Endometrial microvascular endothelial cells (primary cell): ENCODE measurements around the gene IDUA. TPM values are rescaled to one million over a fixed set of nuclear protein-coding genes. Genes with fewer than 3 reads are reported as not detected.
"Not testable (repeated sequence)": the region's sequence is repeated elsewhere in the genome, so short reads cannot be mapped to it uniquely, and the experiment has no call there.

Experiments
- in situ Hi-C: cut with HindIII; loops from 2 replicates; pipeline ENCODE4 v1.10.0; 2017; ENCODE audit warnings: low sequenced_read_pairs, low pct_unique_long_range_greater_than_20kb; ENCODE audit errors: inconsistent ontology term
- total RNA-seq: library from RNA; depleted of rRNA; stranded (reverse); fragments of >200 nt; gene quantifications from one replicate; pipeline ENCODE4 v1.2.3, GENCODE V29; 2015; ENCODE audit errors: inconsistent ontology term

IDUA gene
- total RNA-seq, 1 donor from 2014 or later: 3.0 TPM

DNA sequence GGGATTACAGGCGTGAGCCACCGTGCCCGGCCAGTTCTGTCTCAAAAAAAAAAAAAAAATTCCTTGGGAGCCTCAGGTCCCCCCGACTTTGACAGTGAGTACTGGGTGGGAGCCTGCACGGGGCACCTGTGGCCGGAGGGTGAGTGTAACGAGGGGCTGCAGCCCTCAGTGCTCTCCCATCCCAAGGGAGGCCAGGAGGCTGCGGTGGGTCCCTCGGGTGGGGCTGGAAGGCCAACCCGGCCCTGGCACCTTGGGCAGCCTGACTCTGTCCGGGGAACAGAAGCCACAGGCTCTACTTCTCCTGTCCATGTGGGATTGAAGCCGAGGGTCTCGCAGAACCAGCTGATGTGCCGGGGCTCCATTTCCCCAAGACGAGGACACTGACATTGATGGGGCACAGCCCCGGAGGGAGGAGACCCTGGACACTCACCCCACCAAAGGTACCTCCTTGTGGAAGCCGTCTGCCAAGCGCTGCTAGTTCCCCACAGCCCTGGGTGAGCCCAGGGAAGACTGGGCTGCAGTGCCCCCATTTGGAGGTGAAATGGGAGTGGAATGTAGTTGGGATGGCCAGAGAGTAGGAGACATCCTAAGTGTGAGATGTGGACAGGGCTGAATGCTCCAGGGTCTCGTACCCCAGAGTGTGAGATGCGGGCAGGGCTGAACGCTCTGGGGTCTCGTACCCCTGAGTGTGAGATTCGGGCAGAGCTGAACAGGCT is 8.6 kb downstream of the IDUA start:
- in situ Hi-C loops: no loop called here

DNA sequence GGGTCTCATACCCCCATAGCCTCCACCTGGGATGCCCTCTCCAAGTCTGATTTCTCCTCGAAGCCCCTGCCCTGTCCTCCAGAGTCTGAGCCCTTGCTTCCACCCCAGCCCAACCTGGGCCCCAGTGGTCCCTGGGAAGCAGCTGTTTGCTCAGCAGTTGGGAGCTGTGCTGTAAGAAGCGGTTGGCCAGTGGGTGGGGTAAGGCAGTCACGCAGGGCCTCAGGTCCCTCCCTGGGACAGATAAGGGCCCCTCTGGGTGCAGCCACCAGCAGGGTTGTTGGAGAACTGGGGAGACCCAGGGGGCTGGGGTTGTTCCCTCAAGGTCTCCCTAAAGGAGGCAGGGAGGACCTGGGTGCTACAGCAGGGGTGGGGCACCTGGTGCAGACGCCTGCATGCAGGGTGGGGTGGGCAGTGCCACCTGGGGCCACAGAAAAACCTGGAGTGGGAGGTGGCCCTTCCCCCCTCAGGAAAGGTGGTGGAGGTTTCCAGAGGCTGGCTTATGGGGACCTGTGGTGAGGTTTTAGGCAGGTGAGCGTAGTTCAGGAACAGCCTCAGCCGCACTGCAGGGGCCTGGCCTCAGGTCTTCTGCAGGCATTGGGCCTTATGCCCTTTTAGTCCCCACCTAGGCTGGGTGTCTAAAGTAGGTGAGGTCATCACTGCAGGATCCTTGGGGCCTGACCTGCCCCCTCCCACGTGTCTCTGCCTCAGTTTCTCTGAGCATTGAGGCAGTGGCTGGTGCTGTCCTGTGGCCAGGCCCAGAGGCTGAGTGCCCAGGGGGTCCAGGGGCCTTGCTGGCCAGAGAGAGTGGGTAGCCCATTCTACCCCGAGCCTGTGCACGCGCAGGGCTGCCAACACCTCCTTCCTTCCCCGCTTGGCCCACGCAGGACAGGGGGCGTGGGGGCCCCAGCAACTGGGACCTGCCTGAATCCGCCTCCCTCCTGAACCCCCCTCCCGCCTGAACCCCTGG is 9.5 kb downstream of the IDUA start:
- in situ Hi-C loops: no loop called here

DNA sequence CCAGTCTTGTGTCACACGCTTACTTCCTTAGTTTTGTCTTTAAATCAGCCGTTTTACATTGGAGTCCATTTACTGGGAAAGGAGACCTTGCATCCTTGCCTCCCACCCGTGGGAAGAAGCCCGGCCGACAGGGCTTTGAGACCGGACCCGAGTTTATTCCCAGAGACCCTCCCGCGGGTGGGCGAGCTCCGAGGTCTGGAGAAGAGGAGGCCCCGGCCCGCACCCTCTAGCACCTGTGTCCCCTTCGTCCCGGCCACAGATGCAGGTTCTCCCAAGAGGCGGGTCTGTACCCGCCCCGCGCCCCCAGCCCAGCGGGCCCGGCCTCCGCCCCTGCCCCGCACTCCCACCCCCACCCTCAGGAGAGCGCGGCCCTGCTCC is 10.1 kb downstream of the IDUA start:
- in situ Hi-C loops: no loop called here

DNA sequence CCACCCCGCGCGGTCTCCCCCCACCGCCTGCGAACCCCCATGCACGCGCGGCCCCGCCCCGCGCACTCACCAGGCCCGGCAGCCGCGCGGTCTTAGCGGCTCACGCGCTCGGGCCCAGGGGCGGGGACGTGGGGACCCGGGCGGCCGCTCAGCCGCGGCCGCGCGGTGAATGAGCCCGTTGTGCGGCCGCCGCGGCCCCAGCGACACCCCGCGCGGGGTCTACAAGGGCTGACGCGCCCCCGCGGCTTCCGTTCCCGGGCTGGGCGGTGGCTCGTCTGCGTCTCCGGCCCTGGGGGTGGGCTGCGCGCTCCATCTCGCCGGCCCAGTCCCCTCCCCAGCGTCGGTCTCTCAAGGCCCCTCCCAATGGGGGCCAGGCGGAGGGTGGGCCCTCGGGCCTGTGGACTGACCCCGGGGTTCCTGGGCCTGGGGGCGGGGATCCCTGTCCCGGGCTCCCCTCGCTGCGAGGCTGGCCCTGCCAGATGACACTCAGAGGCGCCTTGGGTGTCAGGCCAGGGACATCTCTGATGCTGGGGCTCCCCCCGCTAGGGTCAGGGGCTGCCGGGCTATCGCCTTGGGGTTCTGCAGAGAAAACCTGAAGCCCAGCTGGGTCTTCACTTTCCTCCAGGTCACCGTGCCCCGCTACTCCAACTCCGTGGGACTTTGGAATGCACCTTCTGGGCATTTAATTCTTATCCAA is 10.7 kb downstream of the IDUA start:
- in situ Hi-C loops: no loop called here

DNA sequence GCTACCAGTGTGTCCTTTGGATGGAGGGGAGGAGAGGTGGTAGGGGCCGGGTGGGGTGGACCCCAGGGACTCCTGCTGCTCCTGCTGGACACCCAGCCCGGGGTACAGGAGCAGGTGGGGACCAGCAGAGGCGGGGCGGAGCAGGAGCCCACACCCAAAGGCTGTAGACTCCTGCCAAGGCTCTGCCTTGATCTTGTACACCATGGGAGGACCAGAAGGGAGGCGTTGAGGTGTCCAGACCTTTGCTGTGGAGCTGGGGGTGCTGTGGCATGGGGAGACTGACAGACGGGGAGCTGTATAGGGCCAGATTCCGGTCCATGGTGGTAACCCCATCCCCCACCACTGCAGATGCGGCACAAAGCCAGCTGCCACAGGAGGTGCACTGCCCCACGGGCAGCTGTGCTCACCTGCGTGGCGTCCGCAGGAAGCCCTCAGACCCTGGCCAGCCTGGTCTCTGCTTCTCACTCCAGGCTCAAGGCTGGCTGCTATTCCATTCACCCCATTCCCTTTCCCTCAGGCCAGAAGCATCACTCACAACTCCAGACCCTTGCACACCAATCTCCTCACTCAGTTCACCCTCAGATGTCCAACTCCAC is 11.3 kb downstream of the IDUA start:
- in situ Hi-C loops: no loop called here

DNA sequence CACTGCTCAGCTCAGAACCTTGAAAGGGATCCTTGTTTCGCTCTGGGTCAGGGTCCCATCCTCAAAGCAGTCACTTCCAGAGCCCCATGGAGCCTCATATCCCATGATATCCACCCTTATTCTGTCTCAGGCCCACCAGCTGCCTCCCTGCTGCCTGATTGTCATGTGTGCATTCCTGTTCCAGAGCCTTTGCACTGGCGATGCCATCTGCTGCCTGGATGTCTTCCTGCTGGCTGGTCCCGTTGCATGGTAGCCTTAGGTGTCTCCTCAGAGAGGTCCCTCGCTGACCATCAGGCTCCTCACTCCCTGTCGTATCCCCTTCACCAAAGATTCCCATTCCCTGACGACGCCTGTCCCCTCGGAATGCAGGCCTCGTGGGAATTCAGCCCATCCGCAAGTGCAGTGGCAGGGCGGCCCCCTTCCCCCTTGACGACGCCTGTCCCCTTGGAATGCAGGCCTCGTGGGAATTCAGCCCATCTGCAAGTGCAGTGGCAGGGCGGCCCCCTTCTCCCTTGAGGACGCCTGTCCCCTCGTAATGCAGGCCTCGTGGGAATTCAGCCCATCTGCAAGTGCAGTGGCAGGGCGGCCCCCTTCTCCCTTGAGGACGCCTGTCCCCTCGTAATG is 12.5 kb downstream of the IDUA start:
- in situ Hi-C loops: not testable (repeated sequence)

GRCh38 chr4:999882-1000425 is 13.1 kb downstream of the IDUA start:
- in situ Hi-C loops: no loop called here

DNA sequence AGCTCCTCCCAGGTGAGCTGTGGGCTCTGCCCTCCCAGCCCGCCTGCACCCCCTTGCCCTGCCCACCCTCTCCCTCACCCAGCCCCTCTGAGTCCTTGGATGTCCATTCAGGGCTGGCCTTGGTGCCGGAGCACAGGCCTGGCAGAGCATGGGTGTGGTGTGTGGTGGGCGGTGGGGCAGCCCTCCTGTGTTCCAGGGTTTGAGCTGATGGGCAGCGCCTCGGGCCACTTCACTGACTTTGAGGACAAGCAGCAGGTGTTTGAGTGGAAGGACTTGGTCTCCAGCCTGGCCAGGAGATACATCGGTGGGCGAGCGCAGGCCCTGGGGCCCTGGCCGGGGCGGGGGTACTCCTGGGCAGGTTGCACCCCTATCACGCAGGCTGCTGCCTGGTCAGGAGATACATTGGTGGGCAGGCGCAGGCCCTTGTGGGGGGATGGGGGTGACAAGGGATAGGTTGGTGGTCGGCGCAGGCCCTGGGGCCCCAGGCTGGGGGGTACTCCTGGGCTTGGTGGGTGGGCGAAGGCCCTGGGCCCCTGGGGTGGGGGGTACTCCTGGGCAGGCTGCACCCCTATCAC is 13.9 kb downstream of the IDUA start:
- in situ Hi-C loops: no loop called here

DNA sequence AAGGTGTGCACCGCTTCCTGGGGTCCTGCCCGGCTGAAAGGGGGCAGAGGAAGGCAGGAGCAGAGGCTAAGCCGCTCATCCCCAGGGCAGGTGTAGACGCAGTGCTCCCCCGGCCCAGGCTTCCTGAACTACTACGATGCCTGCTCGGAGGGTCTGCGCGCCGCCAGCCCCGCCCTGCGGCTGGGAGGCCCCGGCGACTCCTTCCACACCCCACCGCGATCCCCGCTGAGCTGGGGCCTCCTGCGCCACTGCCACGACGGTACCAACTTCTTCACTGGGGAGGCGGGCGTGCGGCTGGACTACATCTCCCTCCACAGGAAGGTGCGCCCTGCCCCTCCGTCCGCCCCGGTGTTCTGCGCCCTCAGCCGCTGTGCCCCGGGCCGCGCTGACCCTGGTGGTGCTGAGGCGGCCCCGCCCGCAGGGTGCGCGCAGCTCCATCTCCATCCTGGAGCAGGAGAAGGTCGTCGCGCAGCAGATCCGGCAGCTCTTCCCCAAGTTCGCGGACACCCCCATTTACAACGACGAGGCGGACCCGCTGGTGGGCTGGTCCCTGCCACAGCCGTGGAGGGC is 14.8 kb downstream of the IDUA start:
- in situ Hi-C loops: no loop called here

GRCh38 chr4:1002131-1002630 is 15.3 kb downstream of the IDUA start:
- in situ Hi-C loops: no loop called here

- in situ Hi-C loops: no loop called here
Observed at GRCh38 chr4:1002631-1003251, 15.9 kb downstream of the IDUA start.

- in situ Hi-C loops: no loop called here
Observed at GRCh38 chr4:1003271-1004070, 16.6 kb downstream of the IDUA start.

DNA sequence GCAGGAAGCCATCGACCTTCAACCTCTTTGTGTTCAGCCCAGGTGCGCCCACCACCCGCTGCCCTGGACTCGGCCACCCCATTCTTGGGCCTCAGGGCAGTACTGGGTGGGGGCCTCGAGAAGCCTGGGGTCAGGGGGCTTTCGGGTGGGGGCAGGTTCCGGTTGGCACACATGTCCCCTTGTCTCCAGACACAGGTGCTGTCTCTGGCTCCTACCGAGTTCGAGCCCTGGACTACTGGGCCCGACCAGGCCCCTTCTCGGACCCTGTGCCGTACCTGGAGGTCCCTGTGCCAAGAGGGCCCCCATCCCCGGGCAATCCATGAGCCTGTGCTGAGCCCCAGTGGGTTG is 17.2 kb downstream of the IDUA start:
- in situ Hi-C loops: no loop called here

DNA sequence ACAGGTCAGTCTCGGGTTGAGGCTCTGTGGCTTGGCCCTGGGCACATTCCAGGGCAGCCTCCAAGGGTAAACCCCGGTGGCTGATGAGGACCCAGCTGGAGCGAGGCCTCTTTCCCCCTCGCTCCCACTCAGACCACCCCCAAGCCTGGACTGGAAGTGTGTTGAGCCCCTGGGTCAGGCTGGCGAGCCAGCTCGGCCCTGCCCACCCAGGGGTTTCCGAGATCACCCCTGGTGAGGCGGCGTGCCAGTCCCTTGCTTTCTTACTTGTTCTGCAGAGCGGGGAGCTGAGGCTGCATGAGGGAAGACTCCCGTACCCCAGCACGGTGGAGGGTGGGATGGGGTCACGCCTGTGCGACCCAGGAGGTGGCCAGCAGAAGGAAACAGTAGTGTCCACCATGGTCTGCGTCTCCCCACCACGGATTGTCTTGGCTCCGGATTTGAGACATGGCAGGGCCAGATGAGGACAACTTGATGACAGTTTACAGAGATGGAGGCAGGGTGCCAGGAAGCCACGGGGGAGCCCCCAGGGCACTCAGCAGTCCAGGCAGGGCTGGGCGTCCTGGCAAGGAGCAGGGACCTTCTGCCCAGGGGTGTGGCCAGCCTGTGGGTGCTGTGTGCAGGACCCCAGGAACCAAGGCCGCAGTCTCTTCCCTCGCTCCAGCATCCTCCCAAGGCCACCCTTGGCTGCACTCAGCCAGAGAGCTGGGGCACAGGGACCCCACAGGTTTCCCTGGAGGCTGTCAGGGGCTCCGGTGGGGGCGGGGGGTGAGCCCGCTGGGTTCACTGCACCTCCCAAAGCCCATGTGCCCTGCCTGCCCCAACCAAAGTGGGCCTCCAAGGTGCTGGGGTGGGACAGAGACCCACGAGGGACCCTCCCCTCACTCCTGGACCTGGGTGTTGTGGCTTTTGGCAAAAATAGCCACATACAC is 18.0 kb downstream of the IDUA start:
- in situ Hi-C loops: no loop called here

GRCh38 chr4:1006856-1007255 is 20.0 kb downstream of the IDUA start:
- in situ Hi-C loops: no loop called here
